CD4-positive, alpha-beta T cell treated with Interleukin-10 for 1 hour (primary cell): ENCODE data around the gene KCND3.
"Not testable (repeated sequence)": the region's sequence is repeated elsewhere in the genome, so short reads cannot be mapped to it uniquely, and the experiment has no call there.

ENCODE experiments used
- DNase-seq: peaks from one replicate; pipeline ENCODE4 v3.0.0-alpha.2; 2020

Gene KCND3

GRCh38 chr1:111801071-111801850, 188.2 kb downstream of the KCND3 start:
- DNase-seq, result no peak

- DNase-seq, result not testable (repeated sequence)
Observed at GRCh38 chr1:111799722-111800121, 189.7 kb downstream of the KCND3 start.

- no peak for DNase-seq
Observed at GRCh38 chr1:111798580-111798979, 190.9 kb downstream of the KCND3 start.

GRCh38 chr1:111795401-111795800, 194.1 kb downstream of the KCND3 start:
- DNase-seq, result no peak

GRCh38 chr1:111793923-111794322, 195.5 kb downstream of the KCND3 start:
- no peak for DNase-seq

- DNase-seq, result no peak
Observed at GRCh38 chr1:111792249-111792648, 197.2 kb downstream of the KCND3 start.

GRCh38 chr1:111791776-111792175, 197.7 kb downstream of the KCND3 start:
- DNase-seq, result no peak

GRCh38 chr1:111789666-111790316, 199.7 kb downstream of the KCND3 start:
- no peak for DNase-seq

GRCh38 chr1:111789142-111789541, 200.3 kb downstream of the KCND3 start:
- no peak for DNase-seq

GRCh38 chr1:111786669-111787207, 202.7 kb downstream of the KCND3 start:
- no peak for DNase-seq

GRCh38 chr1:111784273-111784901, 205.1 kb downstream of the KCND3 start:
- DNase-seq, result no peak

GRCh38 chr1:111779546-111779945, 209.9 kb downstream of the KCND3 start:
- no peak for DNase-seq

- DNase-seq, result no peak
Observed at GRCh38 chr1:111778541-111779051, 210.9 kb downstream of the KCND3 start.

GRCh38 chr1:111778066-111778465, 211.4 kb downstream of the KCND3 start:
- no peak for DNase-seq

GRCh38 chr1:111777301-111777700, 212.2 kb downstream of the KCND3 start:
- DNase-seq, result no peak

- DNase-seq, result no peak
Observed at GRCh38 chr1:111776861-111777260, 212.6 kb downstream of the KCND3 start.

GRCh38 chr1:111776391-111776790, 213.1 kb downstream of the KCND3 start:
- DNase-seq, result no peak

- no peak for DNase-seq
Observed at GRCh38 chr1:111775966-111776365, 213.5 kb downstream of the KCND3 start.

GRCh38 chr1:111770916-111771315, 218.6 kb downstream of the KCND3 start:
- no peak for DNase-seq

- DNase-seq, result peak; percentile 76
Observed at GRCh38 chr1:111769517-111770146, 219.8 kb downstream of the KCND3 start.

- DNase-seq, result no peak
Observed at GRCh38 chr1:111768625-111769024, 220.8 kb downstream of the KCND3 start.

- no peak for DNase-seq
Observed at GRCh38 chr1:111768023-111768422, 221.4 kb downstream of the KCND3 start.

- no peak for DNase-seq
Observed at GRCh38 chr1:111762332-111762731, 227.1 kb downstream of the KCND3 start.
